H54 (cell line): ENCODE measurements around the gene MFNG.

Source experiments
- DNase-seq: peaks from one replicate; pipeline ENCODE4 v3.0.0; 2011; ENCODE audit warnings: low spot score, mixed read lengths; ENCODE audit not compliant: insufficient read length
- FAIRE-seq: peaks from 3 replicates; lab custom pipeline; 2011; peaks lifted over from hg19 to GRCh38; lab: Jason Lieb, UNC
- POLR2A ChIP-seq: IDR thresholded peaks from 2 replicates; pipeline ENCODE4 v1.6.1; 2011; ENCODE audit warnings: low read depth, mild to moderate bottlenecking, low read length

MFNG gene

GRCh38 chr22:37505565-37505964 lies 19.4 kb upstream of the MFNG start:
- DNase-seq (no peak), FAIRE-seq (no peak)
- TF ChIP-seq POLR2A, result no peak

GRCh38 chr22:37504964-37505363 lies 18.8 kb upstream of the MFNG start:
- FAIRE-seq (no peak), DNase-seq (no peak)
- TF ChIP-seq POLR2A, result no peak

GRCh38 chr22:37503850-37504249 lies 17.7 kb upstream of the MFNG start:
- no peak for TF ChIP-seq POLR2A
- FAIRE-seq (no peak), DNase-seq (no peak)

GRCh38 chr22:37503183-37503683 lies 17.0 kb upstream of the MFNG start:
- FAIRE-seq, result no peak
- TF ChIP-seq POLR2A, result no peak
- DNase-seq, result no peak

- FAIRE-seq, result no peak
- no peak for TF ChIP-seq POLR2A
- no peak for DNase-seq
Observed at GRCh38 chr22:37502342-37503182, 16.4 kb upstream of the MFNG start.

GRCh38 chr22:37501610-37502341 lies 15.6 kb upstream of the MFNG start:
- no peak for TF ChIP-seq POLR2A
- DNase-seq (no peak), FAIRE-seq (no peak)

GRCh38 chr22:37500745-37501609 lies 14.8 kb upstream of the MFNG start:
- DNase-seq (no peak), FAIRE-seq (no peak)
- TF ChIP-seq POLR2A, result no peak

- TF ChIP-seq POLR2A, result no peak
Observed at GRCh38 chr22:37499789-37500540, 13.8 kb upstream of the MFNG start.

GRCh38 chr22:37499027-37499707 lies 13.0 kb upstream of the MFNG start:
- TF ChIP-seq POLR2A, result no peak
- no peak for FAIRE-seq
- DNase-seq, result no peak

More at GRCh38 chr22:37499789-37500540, 13.8 kb upstream of the MFNG start:
- FAIRE-seq (no peak), DNase-seq (no peak)

- no peak for FAIRE-seq
- no peak for TF ChIP-seq POLR2A
- DNase-seq, result no peak
Observed at GRCh38 chr22:37498289-37498909, 12.2 kb upstream of the MFNG start.

GRCh38 chr22:37497062-37497599 lies 10.9 kb upstream of the MFNG start:
- TF ChIP-seq POLR2A, result no peak
- FAIRE-seq, result no peak
- DNase-seq, result peak; percentile 78

GRCh38 chr22:37496651-37497050 lies 10.5 kb upstream of the MFNG start:
- FAIRE-seq (no peak), DNase-seq (peak; percentile 74)
- TF ChIP-seq POLR2A, result no peak
